HepG2 (cell line): Measurements from ENCODE around the gene MC3R. TPM values are rescaled to one million over a fixed set of nuclear protein-coding genes. Genes with fewer than 3 reads are reported as not detected.
"Not testable (repeated sequence)": the region's sequence is repeated elsewhere in the genome, so short reads cannot be mapped to it uniquely, and the experiment has no call there.

Source experiments
- ATAC-seq: fragments of 200-7000 bp; cut with Tn5 transposase; 3 replicates; pipeline ENCODE4 v1.9.1; 2020; ENCODE audit warnings: mild to moderate bottlenecking, moderate library complexity
- BruUV-seq: library from RNA; stranded (reverse); fragments of 400-500 nt; replicated peaks from 2 replicates; lab custom pipeline; 2021; lab: Mats Ljungman, UMichigan
- CTCF ChIA-PET: fragments of 300-600 bp; formaldehyde crosslinking; extraction: SDS; loops from one replicate; lab custom pipeline; 2021; ENCODE audit warnings: low total read pairs, inconsistent platforms, low intra/inter-chr PET ratio; lab: Yijun Ruan, JAX
- POLR2A ChIA-PET: fragments of 350-600 bp; sonication (Branson Sonifier 250); formaldehyde crosslinking; loops from one replicate; lab custom pipeline; 2020; ENCODE audit warnings: antibody characterized with exemption, inconsistent platforms; lab: Yijun Ruan, JAX
- DNase-seq: peaks from one replicate; pipeline ENCODE4 v3.0.0-alpha.2; 2015; ENCODE audit warnings: low spot score
- FAIRE-seq: peaks from 3 replicates; lab custom pipeline; 2011; peaks lifted over from hg19 to GRCh38; lab: Jason Lieb, UNC
- H2AFZ ChIP-seq: one replicate; pipeline ENCODE4 v1.6.1; 2011; ENCODE audit warnings: low read length, inconsistent platforms
- H3K27ac ChIP-seq: fragments of 300-600 bp; 3 replicates; pipeline ENCODE4 v1.8.0; 2011; ENCODE audit warnings: mixed run types, mild to moderate bottlenecking, mixed read lengths, low read length, inconsistent platforms; ENCODE audit not compliant: insufficient read depth; ENCODE audit errors: extremely low read length
- H3K27me3 ChIP-seq, 2 experiments: fragments of 200-600 bp in 1 of 2; 2 replicates in 1 of 2; 3 replicates in 1 of 2; pipeline versions ENCODE4 v1.6.0 to v1.8.0; 2011; ENCODE audit warnings: low read length in 2 of 2, mild to moderate bottlenecking in 2 of 2, moderate library complexity in 2 of 2, inconsistent platforms in 1 of 2; ENCODE audit not compliant: insufficient read depth in 2 of 2, control insufficient read depth in 1 of 2
- H3K36me3 ChIP-seq, 2 experiments: fragments of 200-600 bp in 1 of 2; replicated peaks in 1 of 2; 2 replicates in 1 of 2; 3 replicates in 1 of 2; pipeline versions ENCODE4 v1.5.1 to v1.8.0; 2011; ENCODE audit warnings: low read length in 2 of 2, inconsistent platforms in 1 of 2; ENCODE audit not compliant: insufficient read depth in 2 of 2, control insufficient read depth in 1 of 2
- H3K4me1 ChIP-seq: 2 replicates; pipeline ENCODE4 v1.5.1; 2012; ENCODE audit warnings: low read length, inconsistent platforms; ENCODE audit not compliant: insufficient read depth
- H3K4me2 ChIP-seq: 2 replicates; pipeline ENCODE4 v1.6.0; 2011; ENCODE audit warnings: low read depth, low read length, inconsistent platforms
- H3K4me3 ChIP-seq, 3 experiments: fragments of 200-600 bp in 1 of 3; sonication (generic), shearing (Covaris generic) in 1 of 3; replicated peaks in 1 of 3; 2 replicates each; pipeline ENCODE4 v1.5.1; 2011 to 2016; ENCODE audit warnings: low read length in 3 of 3, inconsistent platforms in 2 of 3, low read depth in 2 of 3, mild to moderate bottlenecking in 2 of 3, control low read depth in 1 of 3, mixed read lengths in 1 of 3; ENCODE audit not compliant: insufficient read depth in 1 of 3
- H3K79me2 ChIP-seq: one replicate; pipeline ENCODE4 v1.6.1; 2011; ENCODE audit warnings: low read length, inconsistent platforms; ENCODE audit not compliant: insufficient read depth
- H3K9ac ChIP-seq: 2 replicates; pipeline ENCODE4 v1.6.0; 2011; ENCODE audit warnings: mild to moderate bottlenecking, low read depth, low read length, inconsistent platforms; ENCODE audit not compliant: insufficient read depth
- H3K9me3 ChIP-seq: 2 replicates; pipeline ENCODE4 v1.5.1; 2012; ENCODE audit warnings: mild to moderate bottlenecking, low read length
- H4K20me1 ChIP-seq: 2 replicates; pipeline ENCODE4 v1.6.0; 2011; ENCODE audit warnings: inconsistent platforms, mild to moderate bottlenecking, low read length, moderate library complexity; ENCODE audit not compliant: insufficient read depth
- CHD4 ChIP-seq: fragments of 200-600 bp; sonication (generic); IDR thresholded peaks from 2 replicates; pipeline ENCODE4 v1.7.0; 2017; ENCODE audit warnings: mild to moderate bottlenecking, low read length, borderline replicate concordance
- EEA1 ChIP-seq: sonication (generic); formaldehyde crosslinking; IDR thresholded peaks from 2 replicates; pipeline ENCODE4 v1.5.1; 2020; ENCODE audit warnings: mild to moderate bottlenecking, missing genetic modification reagents, borderline replicate concordance
- ELF4 ChIP-seq: sonication (generic); formaldehyde crosslinking; IDR thresholded peaks from 2 replicates; pipeline ENCODE4 v1.5.0; 2020; ENCODE audit warnings: missing genetic modification reagents, mild to moderate bottlenecking, moderate library complexity, borderline replicate concordance
- SMAD3 ChIP-seq: sonication (generic); formaldehyde crosslinking; IDR thresholded peaks from 2 replicates; pipeline ENCODE4 v1.4.0; 2020; ENCODE audit warnings: missing genetic modification reagents
- SNAI1 ChIP-seq: sonication (generic); formaldehyde crosslinking; IDR thresholded peaks from 2 replicates; pipeline ENCODE4 v1.5.0; 2020; ENCODE audit warnings: mild to moderate bottlenecking, missing genetic modification reagents, borderline replicate concordance
- YEATS4 ChIP-seq: sonication (generic); formaldehyde crosslinking; IDR thresholded peaks from 2 replicates; pipeline ENCODE4 v1.4.0; 2020; ENCODE audit warnings: missing genetic modification reagents, borderline replicate concordance
- ZNF296 ChIP-seq: sonication (generic); formaldehyde crosslinking; conservative IDR thresholded peaks from 2 replicates; pipeline ENCODE4 v1.5.0; 2020; ENCODE audit warnings: mild to moderate bottlenecking, missing genetic modification reagents
- ZNF484 ChIP-seq: sonication (generic); formaldehyde crosslinking; IDR thresholded peaks from 2 replicates; pipeline ENCODE4 v1.5.1; 2020; ENCODE audit warnings: mild to moderate bottlenecking, low read depth, missing genetic modification reagents, borderline replicate concordance
- ZNF792 ChIP-seq: IDR thresholded peaks from 2 replicates; pipeline ENCODE4 v1.6.1; 2016
- WGBS: methylation state at CpG from one replicate; pipeline ENCODE4 v1.1.6; 2017; ENCODE audit warnings: low lambda C conversion rate; 5-methylcytosine and 5-hydroxymethylcytosine counted together
- in situ Hi-C: cut with HindIII; loops from 2 replicates; pipeline ENCODE4 v1.10.0; 2017; ENCODE audit warnings: low pct_unique_long_range_greater_than_20kb; ENCODE audit not compliant: extremely low pct_ligation_motif_present
- intact Hi-C: fragments of 100-400 bp; cut with micrococcal nuclease; formaldehyde crosslinking; loops from one replicate; pipeline ENCODE4 v1.10.0; 2022; ENCODE audit not compliant: unreplicated experiment
- polyA plus RNA-seq, 8 experiments: library from polyadenylated mRNA; depleted of rRNA in 3 of 8; stranded (reverse) in 7 of 8; unstranded in 1 of 8; fragments of >200 nt; fragmentation: Illumina TruSeq in 4 of 8; extraction: Trizol in 4 of 8; gene quantifications; 2 replicates each; pipeline versions ENCODE4 v1.2.1 to v1.2.3, GENCODE V29; 2011 to 2016; ENCODE audit warnings: low read depth in 4 of 8, missing spikeins in 1 of 8, mixed read lengths in 1 of 8; ENCODE audit not compliant: insufficient read depth in 1 of 8
- total RNA-seq, 5 experiments: library from RNA; depleted of rRNA; stranded (reverse); fragments of >200 nt; fragmentation: Illumina TruSeq; extraction: Trizol; gene quantifications; 2 replicates each; pipeline ENCODE4 v1.2.3, GENCODE V29; 2016; ENCODE audit warnings: low read depth in 1 of 5
- TF ChIP-seq, protein P1 (sequence below): IDR thresholded peaks from 2 replicates; pipeline ENCODE4 v1.6.1; 2016; ENCODE audit warnings: low read depth, borderline replicate concordance

The MC3R gene
- total and polyA plus RNA-seq, 2 of the 13 experiments (the other 11 are each of a cell fraction or from before 2014, with no cell fraction given), result not detected

DNA sequence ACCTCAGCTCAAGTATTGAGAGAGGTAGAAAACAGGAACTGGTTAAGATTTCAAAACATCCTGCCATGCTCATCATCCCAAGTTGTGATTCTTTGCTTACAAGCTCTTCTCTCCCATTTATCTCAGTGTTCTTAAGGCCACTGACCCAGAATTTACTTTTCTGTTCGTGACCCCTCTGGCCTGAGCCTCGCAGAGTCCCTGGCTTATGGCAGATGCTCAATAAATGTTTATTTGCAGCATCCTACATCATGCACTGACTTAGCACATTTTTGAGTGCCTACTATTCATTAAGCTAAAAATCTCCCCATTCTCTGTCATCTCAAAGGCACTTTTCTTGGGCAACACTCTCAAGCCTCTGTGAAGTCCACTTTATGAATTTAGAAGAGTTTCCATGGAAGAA is 33.4 kb upstream of the MC3R start (continued):
- TF ChIP-seq ZNF792, result no peak
- TF ChIP-seq YEATS4 (CRISPR knock-in tag), result no peak
- no peak for TF ChIP-seq CHD4
- TF ChIP-seq SMAD3 (CRISPR knock-in tag), result no peak
- TF ChIP-seq EEA1 (CRISPR knock-in tag), result no peak
- no peak for TF ChIP-seq ZNF296 (CRISPR knock-in tag)
- TF ChIP-seq ZNF484 (CRISPR knock-in tag), result no peak

DNA sequence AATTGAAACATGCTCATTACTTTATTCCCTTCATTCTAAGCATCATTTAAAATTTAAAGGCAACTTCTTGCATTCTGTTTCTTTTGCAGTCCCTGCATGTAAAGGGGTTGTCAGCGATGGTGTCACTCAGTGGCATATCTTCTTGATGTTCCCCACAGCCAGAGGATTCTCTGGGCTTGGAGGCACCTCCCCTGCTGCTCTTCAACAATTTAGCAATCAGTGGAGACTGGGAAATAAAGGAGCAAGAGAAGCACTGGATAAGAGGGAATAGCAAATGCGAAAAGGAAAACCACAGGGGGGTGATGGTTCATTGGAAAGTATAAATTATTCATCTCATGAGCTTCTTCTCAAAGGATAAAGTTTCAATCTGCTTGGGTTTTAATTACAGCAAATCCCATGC is 30.7 kb upstream of the MC3R start:
- no peak overlapping the region for H3K27ac ChIP-seq
- H3K4me2 ChIP-seq, result no peak overlapping the region
- H4K20me1 ChIP-seq, result no peaks in the 10 kb centered on the region
- H3K9ac ChIP-seq, result no peak overlapping the region
- CTCF ChIA-PET, result no interaction called here
- H2AFZ ChIP-seq, result no peak overlapping the region
- ATAC-seq, result no peak
- no peaks in the 10 kb centered on the region for H3K27me3 ChIP-seq
- no peak for FAIRE-seq
- intact Hi-C loops (no loop called here), in situ Hi-C loops (no loop called here)
- no peak for DNase-seq
- TF ChIP-seq ELF4 (CRISPR knock-in tag) (no peak), SNAI1 (CRISPR knock-in tag) (no peak)
- TF ChIP-seq, protein P1, sequence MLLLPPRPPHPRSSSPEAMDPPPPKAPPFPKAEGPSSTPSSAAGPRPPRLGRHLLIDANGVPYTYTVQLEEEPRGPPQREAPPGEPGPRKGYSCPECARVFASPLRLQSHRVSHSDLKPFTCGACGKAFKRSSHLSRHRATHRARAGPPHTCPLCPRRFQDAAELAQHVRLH, result no peak
- BruUV-seq, result no TSS peak
- WGBS, result under 1% methylated on average over 2 of the region's 2 CpGs
- H3K9me3 ChIP-seq, result peaks cover 10% of the 10 kb centered on the region
- POLR2A ChIA-PET, result no interaction called here
- no peaks in the 10 kb centered on the region for H3K36me3 ChIP-seq
- no peaks in the 10 kb centered on the region for H3K4me1 ChIP-seq
- H3K79me2 ChIP-seq, result no peaks in the 10 kb centered on the region
- H3K4me3 ChIP-seq, result no peak overlapping the region

DNA sequence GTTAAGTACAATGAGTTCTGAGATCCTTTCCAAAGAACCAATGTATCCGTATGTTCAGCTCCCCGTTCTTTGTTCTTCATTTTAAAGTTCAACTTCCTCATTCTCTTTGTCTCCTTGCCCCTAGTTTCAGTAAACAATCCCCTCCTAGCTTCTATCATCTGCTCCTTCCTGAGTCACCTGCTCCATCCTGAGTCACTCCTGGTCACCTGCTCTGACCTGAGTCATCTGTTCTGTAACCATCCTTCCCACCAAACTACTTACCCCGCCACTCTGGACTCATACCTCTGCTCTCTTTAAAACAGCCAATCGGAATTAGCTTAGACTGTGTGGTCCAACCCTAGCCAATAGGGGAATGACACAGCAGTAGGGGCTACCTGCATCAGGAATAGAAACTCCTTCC is 27.3 kb upstream of the MC3R start:
- H2AFZ ChIP-seq, H4K20me1 ChIP-seq, H3K27me3 ChIP-seq, H3K4me3 ChIP-seq, intact Hi-C loops, ATAC-seq, POLR2A ChIA-PET, FAIRE-seq, H3K4me2 ChIP-seq, DNase-seq, CTCF ChIA-PET, H3K9ac ChIP-seq, H3K36me3 ChIP-seq, H3K79me2 ChIP-seq, H3K27ac ChIP-seq, BruUV-seq, in situ Hi-C loops, H3K4me1 ChIP-seq: not testable (repeated sequence)
- peaks cover 10% of the 10 kb centered on the region for H3K9me3 ChIP-seq
- WGBS, result 22% methylated on average over 4 of the region's 4 CpGs
